LoVo (cell line): ENCODE data around the gene SMIM24.

Source experiments
- DNase-seq: peaks from one replicate; pipeline ENCODE4 v3.0.0-alpha.2; 2016; ENCODE audit warnings: low spot score

The SMIM24 gene

DNA sequence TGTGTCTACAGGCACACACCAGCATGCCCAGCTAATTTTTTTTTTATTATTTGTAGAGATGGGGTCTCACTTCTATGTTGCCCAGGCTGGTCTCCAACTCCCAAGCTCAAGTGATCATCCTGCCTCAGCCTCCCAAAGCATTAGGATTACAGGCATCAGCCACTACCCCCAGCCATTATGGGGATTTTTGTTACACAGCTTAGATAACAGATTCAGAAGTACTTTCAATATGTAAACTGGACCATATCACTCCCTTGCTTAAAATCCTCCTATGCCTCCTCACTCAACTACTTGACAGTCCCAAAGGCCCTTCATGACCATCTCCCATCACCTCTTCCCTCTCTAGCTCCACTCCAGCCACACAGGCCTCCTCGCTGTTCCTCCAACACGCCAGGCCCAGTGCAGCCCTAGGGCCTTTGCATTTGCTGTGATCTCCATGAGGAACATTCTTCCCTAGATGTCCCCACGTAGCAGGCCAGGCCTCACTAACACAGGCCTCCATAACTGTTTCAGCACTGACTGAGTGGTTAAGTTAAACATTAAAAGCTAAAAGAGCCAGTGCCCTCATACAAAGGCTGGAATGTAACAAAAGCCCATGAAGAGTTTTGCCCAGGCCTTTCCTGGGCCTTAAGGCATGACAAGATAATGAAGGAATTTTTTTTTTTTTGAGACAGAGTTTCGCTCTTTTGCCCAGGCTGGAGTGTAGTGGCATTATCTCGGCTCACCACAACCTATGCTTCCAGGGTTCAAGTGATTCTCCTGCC lies 17.6 kb upstream of the SMIM24 start:
- DNase-seq, result no peak

DNA sequence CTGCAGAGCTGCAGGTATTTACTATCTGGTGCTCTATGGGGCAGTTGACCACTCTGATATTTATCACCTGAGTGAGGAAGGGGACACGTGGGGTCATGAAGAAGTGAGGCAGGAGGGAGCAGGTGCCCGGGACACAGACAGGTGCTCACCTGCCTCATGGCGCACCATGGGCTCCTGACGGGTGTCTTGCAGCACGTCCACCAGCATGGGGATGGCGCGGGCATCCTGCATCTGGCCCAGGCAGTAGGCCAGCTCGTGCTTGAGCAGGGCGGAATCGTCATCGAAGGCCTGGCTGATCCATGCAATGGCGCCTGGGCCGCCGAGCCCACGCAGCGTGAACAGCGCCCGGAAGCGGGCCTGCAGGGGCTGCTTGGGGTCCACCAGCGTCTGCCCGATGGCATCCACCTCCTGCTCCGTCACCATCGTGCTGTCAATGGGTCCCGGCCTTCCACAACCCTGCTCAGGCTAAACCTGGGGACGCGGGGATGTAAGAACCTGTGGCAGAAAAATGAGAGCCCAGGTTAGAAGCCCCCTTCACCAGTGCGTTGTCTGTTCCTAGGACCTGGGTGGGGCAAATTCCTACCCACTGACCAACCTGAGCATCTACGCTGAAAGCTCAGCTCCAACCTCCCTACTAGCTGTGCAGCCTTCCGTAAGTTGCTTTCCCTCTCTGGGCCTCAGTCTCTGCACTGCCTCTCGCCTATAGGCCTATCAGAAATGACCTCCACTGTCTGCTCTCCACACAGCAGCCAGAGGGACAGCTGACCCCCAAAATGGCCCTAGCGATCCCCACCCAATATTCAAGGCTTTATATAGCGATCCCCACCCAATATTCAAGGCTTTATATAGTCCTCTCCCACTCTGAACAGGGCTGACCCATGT lies 16.3 kb upstream of the SMIM24 start:
- no peak for DNase-seq

DNA sequence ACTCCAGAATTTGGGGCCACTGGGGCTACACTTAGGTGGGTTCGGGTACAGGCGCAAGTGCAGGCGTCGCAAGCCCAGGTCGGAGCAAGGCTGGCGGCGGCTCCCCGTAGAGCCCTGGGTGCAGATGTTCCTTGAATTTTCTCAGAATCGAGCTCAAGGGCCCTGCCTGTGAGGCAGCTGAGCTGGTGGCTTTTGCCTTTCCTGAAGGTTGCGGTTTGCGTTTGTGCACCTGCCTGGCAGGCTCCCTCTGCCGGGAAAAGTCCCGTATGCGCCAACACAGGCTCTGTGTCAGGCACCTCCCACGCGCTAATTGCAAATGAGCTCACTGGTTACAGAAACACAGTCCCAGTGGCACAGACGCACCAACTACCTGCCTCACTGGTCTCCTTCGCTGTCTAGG lies 14.2 kb upstream of the SMIM24 start:
- DNase-seq, result no peak

DNA sequence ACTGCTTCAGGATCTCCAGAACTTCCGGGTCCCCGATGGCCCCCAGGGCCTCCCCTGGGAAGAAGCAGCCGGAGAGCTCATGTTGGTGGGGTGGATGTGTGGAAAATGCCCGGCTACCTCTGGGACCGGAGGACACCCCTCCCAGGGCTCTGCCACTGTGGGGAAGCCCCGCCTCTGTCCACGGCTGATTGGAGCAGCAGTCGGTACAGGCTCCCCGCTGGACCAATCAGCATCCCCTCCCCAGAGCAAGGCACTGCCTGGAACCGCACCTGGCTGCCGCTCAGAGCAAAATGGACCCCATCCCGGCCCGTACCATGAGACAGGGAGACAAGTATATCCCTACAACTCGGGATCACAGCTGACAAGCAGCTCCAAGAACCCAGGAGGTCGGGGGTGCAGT lies 13.7 kb upstream of the SMIM24 start:
- no peak for DNase-seq

DNA sequence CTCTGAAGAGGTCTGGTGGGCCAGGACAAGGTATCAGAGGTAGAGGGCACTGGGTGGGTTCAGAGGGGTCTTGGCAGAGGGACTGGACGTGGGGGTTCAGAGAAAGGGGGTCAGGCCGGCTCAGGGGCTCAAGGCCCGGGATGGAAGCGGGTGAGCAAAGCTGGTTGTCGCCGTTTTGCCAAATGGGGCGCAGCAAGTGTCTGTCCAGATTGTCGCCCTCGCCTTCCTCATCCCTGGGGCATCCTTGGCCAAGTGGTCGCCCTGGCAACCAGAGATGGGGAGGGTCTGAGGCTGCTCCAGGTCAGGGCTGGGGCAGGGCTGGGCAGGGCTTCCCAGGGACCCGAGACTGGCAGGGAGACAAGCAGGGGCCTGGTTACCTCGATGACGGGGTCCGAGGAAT lies 13.3 kb upstream of the SMIM24 start:
- no peak for DNase-seq

DNA sequence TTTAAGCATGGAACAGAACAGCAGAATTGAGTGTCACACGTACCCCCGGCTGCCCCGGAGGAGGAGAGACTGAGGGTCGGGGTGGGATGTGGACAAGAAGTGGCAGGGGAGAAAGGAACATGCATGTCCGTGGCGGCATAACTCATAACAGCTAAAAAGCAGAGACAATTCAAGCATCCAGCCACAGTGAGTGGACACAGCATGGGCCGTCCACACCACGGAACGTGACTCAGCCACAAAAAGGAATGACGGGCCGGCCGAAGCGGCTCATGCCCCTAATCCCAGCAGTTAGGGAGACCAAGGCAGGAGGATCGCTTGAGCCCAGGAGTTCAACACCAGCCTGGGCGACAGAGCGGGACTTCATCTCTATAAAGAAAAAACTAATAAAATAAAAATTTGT lies 12.6 kb upstream of the SMIM24 start:
- DNase-seq, result no peak

DNA sequence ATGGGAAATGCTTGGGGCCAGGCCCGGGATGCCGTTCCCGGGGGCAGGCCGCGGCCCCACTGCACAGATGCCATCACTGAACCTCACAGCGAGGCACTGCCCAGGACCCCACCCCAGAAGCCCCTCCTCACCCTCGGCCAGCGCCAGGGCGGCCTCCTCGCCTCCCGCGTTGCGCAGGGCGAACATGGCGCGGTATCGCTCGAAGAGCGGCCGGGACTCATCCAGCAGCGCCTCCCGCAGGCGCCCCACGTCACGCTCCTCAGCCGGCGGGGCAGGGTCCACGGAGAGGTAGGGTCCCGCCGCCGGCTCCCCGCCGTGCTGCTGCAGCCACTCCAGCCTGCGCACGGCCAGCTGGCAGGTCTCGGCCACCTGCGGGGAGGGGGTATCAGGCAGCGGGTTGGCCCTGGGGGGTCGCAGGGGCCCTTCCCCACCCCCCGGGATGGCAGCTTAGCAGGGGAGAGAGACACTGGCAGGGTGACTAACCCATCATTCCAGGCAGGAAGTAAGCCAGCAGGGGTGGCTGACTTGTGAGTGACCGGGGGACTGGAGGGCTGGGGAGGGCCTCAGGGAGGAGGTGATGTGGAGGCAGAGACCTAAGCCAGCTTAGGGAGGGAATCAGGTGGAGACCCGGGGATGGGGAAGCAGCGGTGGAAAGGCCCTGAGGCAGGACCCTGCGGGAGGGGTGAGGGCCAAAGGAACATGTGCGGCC lies 12.0 kb upstream of the SMIM24 start:
- no peak for DNase-seq

DNA sequence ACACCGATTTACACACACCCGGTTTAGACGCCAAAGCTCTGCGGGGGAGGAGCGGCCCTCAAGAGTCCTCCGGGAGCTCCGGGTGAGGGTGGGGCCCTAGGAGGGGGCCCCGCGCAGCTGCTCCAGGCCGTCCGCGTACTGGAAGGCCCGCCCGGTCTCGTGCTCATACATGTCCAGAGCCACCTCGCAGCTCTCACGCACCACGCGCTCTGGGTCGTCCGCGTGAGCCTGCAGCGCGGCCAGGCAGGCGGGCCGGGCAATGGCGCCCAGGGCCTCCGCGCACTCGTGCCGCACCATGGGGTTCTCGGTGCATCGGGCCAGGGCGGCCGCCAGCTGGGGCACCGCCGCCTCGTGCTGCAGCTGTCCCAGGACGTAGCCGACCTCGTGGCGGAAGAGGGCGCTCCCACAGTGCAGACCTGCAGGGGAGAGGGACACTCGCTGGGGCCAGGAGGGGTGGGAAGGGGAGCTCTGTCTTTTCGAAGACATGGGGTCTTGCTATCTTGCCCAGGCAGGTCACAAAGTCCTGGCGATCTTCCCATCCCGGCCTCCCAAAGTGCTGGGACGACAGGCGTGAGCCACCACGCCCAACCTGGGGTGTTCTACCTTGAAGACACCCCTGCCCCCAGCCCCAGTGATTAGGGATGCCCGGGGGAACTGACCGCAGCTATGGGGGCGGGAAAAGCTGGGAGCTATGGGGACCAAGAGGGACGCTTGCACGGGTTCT lies 11.2 kb upstream of the SMIM24 start:
- no peak for DNase-seq

DNA sequence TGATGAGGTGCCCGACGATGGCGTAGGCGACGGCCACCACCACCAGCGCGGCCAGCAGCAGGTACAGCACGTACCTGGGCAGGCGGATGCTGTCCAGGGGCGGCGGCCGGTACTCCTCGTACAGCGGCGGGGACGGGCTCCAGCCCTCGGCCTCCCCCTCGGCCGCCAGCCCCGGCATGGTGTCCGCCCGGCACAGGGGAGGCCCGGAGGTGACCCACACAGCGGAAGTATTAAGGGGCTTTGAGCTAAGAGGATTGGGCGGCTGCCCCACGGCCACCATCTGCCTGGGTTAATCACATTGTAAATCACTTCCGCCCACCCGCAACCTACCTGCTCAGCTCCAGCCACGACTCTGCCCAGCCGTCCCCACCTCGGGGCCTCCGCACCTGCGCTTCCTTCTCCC lies 2.9 kb upstream of the SMIM24 start, which contains the start of gene SMIM44:
Gene SMIM44 (minus strand): TSS at position 216 of the 403 bp plus-strand sequence. CDS start 38 bp downstream, at position 178.
- no peak for DNase-seq

DNA sequence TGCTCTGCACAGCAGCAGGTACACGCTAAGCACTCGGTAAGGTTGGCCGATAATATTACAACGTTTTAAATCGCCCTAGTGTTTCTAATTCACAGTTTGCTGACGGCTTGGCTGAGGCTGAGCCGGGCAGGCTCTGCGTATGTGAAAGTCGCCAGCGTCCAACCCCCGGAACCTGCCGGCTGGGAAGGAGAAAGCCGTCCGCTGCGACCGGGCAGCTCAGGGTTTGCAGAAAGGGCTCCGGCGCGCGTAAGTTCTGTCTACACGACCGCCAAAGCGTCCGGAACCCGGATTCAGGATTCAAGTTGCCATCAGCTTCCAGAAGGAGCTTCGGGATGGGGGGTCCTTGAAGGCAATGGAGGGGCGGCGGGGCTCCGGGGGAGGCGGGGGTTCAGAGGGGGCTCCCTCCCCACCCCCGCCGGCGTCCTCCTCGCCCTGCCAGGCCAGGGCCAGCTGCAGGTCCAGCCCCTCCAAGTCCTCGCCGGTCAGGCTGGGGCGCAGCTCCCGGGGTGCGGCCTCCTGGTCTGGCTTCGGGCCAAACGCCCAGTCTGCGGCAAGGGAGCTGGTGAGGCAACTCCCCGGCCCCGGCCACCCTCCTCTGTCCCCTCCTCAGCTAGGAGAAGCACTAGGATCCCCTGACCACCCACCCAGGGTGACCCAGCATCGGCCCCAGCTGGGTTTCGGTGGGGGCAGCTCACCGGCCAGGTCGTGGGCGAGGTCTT lies 2.3 kb upstream of the SMIM24 start:
- no peak for DNase-seq

DNA sequence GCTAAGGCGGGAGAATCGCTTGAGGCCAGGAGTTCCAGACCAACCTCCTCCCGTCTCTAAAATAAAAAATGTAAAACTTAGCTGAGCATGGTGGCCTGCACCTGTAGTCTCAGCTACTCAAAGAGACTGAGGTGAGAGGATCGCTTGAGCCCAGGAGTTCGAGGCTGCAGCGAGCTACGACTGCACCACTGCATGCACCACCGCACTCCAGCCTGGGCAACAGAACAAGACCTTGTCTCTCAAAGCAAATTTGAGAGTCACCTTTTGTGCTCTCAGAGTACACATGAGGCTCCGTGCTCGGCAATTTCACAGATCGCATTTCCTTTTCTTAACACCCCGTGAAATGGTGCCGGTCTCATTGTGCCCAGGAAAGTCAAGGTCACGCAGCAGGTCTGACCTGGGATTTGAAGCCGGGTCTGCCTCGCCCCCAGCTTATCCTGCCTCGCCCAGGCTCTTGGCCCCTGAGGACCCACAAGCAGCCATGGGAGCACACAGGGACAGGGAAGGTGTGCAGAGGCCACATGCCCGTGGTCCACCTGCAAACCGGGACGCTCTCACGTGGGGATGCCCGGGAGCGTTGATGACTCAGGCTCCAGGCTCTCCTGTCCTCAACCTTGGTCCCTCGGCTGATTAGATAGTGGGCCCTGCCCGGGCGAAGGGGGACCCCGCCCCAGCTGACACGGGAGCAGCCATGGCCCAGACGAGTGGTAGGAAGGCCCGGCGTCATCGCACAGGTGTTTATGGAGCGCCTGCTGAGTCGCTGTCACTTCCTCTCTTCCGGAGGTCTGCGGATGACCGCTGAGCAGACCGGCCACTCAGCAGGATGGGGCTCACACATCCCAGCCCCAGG lies 1.1 kb upstream of the SMIM24 start:
- DNase-seq, result no peak

DNA sequence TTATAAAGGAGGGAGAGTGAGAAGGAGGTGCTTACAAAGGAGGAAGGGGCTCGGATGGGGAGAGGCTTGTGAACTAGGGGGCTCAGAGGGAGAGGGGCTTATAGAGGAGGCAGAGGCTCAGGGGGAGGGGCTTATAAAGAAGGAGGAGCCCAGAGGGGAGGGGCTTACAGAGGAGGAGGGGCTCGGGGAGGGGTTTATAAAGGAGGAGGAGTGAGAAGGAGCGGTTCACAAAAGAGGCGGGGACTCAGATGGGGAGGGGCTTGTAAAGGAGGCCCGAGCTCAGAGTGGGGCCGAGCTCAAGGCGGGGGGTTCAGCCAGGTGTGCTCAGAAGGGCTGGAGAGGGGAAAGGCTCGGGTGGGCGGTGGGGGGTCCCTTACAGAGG lies 500 bp downstream of the SMIM24 start:
- DNase-seq, result no peak

DNA sequence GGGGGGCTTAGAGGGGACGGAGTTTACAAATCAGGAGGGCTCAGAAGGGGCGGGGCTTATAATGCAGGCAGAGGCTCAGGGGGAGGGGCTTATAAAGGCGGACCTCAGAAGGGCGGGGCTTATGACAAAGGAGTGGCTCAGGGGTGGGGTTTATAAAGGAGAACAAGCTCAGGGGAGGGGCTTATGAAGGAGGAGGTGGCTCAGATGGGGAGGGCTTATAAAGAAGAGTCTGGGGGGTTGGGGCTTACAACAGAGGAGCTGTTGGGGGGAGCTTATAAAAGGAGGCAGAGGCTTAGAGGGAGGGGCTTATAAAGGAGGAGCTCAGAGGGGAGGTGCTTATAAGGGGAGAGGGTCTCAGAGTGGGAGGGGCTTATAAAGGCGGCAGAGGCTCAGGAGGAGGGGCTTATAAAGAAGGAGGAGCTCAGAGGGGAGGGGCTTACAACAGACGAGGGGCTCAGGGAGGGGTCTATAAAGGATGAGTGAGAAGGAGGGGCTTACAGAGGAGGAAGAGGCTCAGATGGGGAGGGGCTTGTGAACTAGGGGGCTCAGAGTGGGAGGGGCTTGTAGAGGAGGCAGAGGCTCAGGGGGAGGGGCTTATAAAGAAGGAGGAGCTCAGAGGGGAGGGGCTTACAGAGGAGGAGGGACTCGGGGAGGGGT lies 1.0 kb downstream of the SMIM24 start:
- no peak for DNase-seq

DNA sequence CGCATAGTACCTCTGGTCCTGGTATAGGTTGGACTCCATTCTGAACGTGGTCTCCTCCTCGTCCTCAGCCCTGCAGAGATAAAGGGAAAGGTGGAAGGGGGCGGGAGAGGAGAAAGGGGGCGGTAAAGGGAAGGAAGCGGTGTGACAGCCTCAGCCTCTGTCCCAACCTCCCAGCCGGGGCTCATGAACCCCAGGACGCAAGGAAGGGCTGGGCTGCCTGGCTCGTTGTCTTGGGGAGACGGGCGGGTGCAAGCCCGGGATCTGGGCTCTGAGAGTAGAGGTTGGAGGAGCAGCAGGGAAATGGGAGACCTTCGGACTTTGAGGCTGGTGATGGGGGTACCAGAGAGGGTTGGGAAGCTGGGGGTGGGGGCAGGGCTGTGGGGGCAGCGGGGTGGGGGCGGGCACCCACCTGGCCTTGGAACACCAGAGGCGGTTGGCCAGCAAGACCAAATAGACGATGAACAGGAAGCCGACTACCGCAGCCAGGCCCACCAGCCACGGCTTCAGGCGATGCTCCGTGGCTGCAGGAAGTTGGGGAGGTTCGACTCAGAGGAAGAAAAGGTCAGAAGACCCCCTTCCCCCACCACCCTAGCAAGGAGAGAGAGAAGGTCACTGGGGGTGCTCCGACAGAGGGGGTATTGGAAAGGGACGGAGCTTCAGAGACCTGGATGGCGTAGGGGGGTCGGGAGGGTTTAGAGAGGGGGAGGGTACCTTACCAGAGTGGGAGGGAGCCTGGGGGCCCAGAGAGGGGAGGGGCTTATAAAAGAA lies 1.7 kb downstream of the SMIM24 start:
- DNase-seq, result no peak

DNA sequence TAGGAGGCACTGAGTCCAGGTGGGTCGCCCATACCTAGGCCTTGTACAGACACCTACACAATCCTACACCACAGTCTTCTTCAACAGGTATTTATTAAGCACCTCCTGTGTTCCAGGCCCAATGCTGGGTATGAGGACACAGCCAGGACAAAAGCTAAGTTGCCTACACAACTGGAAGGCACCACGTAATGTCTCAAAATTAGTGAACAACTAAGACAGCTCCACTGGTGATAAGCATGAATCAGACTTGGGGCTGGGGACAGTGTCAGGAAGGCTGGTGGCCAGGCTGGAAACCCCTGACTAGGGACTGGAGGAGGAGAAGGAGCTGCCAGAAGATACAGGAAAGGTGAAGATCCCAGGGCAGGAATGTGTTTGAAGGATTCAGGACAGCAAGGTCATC lies 2.4 kb downstream of the SMIM24 start:
- DNase-seq, result no peak

DNA sequence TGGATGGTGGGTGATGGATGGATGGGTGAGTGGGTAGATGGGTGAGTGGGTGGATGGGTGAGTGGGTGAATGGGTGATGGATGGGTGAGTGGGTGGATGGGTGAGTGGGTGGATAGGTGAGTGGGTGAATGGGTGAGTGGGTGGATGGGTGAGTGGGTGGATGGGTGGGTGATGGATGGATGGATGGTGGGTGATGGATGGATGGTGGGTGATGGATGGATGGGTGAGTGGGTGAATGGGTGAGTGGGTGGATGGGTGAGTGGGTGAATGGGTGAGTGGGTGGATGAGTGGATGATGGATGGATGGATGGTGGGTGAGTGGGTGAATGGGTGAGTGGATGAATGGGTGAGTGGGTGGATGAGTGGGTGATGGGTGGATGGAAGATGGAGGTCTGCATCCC lies 2.8 kb downstream of the SMIM24 start:
- DNase-seq, result no peak

DNA sequence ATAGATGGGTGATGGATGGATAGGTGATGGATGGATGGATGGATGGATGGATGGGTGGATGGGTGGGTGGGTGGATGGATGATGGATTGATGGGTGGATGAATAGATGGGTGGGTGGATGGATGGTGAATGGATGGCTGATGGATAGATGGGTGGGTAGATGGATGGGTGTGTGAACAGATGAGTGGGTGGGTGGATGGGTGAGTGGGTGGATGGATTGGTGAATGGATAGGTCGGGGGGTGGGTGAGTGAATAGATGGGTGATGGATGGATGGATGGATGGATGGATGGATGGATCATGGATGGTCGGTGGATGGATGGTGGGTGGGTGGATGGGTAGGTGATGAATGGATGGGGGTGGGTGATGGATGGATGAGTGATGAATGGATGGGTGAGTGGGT lies 3.5 kb downstream of the SMIM24 start:
- no peak for DNase-seq

DNA sequence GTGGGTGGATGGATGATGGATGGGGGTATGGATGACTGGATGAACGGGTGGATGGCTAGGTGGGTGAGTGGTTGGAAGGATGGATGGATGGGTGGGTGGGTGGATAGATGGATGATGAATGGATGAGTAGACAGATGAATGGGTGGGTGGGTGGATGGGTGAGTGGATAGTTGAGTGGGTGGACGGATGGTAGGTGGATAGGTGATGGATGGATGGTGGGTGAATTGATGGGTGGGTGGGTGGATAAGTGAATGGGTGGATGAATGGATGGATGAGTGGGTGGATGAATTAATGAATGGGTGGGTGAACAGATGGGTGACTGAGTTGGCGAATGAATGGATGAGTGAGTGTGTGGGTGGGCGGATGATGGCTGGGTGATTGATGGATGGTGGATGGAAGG lies 4.9 kb downstream of the SMIM24 start:
- DNase-seq, result no peak

DNA sequence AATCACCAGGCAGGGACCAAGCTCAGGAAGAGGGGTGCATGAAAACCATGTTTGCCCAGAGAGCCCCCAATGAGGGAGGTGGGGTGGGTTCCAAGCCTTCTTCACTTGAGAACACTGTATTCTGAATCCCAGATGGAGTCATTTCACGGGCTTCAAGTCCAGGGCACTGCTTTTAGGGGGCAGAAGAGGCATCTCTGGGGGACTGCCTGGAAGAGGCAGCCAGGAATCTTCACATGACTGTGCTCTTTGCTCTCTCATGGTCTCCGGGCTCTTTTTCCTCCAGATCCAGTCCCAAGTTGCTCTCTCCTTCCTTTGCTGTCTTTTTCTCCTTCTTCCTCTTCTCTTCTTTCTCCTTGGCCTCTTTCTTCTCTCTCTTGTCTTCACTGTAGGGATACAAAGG lies 5.7 kb downstream of the SMIM24 start:
- DNase-seq, result no peak
